AG08396 (cell line): ENCODE measurements around the gene TPPP3.
"Not testable (repeated sequence)": the region's sequence is repeated elsewhere in the genome, so short reads cannot be mapped to it uniquely, and the experiment has no call there.

Experiments
- DNase-seq: peaks from one replicate; pipeline ENCODE4 v3.0.0; 2012; ENCODE audit warnings: low spot score, mixed read lengths

Gene TPPP3

GRCh38 chr16:67389911-67390815 is 3.1 kb downstream of the TPPP3 start:
- no peak for DNase-seq

GRCh38 chr16:67388591-67388990 is 4.7 kb downstream of the TPPP3 start:
- DNase-seq = no peak

DNA sequence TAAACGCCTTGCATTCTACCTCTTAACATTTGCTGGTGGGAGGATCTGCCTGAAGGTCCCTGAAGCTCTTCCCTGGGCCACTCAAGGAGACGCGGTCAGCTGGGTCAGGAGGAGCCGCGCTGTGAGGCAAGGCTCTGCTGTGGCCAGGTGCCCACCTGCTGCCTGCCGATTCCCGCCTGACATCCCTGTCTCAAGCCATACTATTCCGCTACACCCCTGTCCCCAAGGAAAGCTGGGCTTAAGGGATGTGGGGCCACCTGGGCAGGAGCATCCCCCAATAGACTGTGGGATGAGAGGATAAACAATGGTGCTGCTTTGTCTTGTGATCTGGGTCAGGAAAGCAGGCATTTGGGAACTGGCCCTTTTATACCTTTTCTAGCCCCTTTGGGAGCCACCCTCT is 5.1 kb downstream of the TPPP3 start:
- DNase-seq = no peak

GRCh38 chr16:67387479-67388079 is 5.7 kb downstream of the TPPP3 start:
- DNase-seq = no peak

DNA sequence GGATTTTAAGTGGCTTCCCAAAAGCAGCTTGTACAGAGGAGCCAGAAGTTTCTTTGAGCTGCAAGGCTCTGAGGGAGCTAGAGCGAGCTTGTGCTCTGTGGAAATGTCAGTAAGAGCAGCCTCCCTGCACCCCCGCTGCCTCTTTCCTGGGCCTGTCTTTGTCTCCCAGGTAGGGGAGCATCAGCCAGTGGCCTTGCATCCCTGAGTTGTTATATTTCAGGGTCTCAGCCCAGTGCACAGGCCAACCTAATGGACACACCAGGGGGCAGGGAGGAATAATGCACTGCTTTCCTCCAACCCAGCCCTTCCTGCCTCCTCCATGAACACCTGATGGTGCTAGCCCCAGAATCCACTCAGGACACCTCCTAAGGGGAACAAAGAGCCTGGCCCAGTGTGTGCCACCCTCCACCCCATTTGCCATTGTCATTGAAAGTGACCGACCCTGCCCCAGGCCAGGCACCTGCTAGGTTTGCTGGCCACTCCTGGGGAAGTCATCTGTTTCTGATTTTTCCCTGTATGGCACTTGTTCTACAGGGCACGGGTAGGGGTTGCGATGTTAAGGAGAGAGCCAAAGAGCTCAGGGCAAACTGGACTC is 6.3 kb downstream of the TPPP3 start:
- DNase-seq = no peak

DNA sequence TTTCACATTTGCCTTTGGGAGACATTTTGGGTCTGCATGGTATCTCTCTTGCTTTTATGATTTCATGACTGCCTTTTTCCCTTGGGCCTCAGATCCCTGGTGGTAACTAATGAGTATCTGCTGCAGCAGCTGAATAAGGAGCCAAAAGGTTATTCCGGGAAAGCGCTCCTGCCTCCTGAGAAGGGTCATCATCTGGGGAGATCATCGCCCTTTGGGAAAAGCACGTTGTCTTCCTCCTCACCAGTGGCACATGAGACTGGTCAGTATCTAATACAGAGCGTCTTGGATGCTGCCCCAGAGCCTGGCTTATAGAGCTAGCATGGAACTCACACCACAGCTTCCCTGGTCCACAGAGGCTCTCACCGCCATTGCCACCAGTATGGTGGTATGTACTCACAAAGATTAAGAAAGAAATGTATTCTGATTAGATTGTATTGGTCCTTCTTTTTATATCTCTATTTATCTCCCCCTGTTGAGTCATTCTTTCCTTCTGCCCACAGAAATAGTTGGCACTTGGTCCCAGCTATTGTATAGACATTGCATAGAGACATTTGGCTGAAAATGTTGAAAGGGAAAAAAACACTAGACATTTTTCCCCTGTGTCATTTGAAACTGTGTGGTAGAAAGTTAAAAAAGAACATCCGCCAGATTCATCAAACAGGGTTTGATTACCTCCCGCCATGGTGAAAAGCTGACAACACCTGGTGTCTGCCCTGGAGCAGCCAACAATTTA is 8.4 kb downstream of the TPPP3 start:
- no peak for DNase-seq

GRCh38 chr16:67383284-67383683 is 10.0 kb downstream of the TPPP3 start:
- no peak for DNase-seq

GRCh38 chr16:67378642-67379041 is 14.7 kb downstream of the TPPP3 start:
- no peak for DNase-seq

DNA sequence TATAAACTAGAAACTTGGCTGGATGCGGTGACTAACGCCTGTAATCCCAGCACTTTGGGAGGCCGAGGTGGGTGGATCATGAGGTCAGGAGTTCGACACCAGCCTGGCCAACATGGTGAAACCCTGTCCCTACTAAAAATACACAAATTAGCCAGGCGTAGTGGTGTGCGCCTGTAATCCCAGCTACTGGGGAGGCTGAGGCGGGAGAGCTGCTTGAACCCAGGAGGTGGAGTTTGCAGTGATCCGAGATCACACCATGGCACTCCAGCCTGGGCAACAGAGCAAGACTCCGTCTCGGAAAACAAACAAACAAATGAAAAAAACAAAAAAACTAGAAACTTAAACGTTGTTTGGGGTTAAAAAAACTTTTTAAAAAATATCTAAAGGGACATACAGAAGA is 17.3 kb downstream of the TPPP3 start:
- DNase-seq = not testable (repeated sequence)

DNA sequence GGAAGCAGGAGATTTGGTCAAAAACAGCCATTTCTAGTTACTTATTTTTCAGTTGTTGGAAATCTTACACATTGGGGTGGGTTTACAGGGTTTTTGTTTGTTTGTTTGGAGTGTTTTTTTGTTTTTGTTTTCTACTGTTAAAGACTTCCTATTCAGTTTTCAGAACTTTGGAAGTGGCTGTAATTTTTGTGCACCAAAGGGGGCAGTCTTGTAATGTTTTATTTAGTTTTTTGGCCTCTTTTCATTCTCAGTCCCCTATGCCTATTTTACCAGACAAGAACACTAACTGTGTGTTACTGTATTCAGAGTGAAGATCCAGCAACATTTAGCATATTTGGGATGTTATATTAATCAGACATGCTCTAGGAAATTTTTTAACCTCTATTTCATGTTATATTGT is 20.6 kb downstream of the TPPP3 start:
- DNase-seq = no peak

- no peak for DNase-seq
These were observed 22.6 kb downstream of the TPPP3 start for GRCh38 chr16:67370661-67371060.

- DNase-seq = no peak
These were observed 28.6 kb downstream of the TPPP3 start for GRCh38 chr16:67364600-67365235.

- DNase-seq = no peak
These were observed 32.3 kb downstream of the TPPP3 start for GRCh38 chr16:67361038-67361437.

- not testable (repeated sequence) for DNase-seq
These were observed 33.6 kb downstream of the TPPP3 start for GRCh38 chr16:67359540-67360269.

DNA sequence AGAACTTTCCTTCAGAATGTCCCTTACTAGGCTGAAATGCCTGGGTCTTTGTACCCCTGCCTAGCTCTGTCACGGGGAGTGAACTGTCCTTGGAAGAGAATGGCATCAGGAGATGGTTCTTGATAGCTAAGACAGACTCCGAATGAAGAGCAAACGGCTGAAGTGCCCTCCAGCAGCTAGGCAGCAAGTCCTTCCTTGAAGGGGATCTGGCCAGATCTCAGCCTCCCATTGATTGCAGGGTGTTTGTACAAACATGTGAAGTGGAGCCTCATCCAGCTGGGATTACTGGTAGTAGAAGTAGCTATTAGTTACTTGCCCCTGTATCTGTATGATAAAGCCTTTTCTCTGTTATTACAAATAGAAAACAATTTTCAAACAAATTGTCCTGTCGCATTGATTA is 35.7 kb downstream of the TPPP3 start:
- DNase-seq = no peak

DNA sequence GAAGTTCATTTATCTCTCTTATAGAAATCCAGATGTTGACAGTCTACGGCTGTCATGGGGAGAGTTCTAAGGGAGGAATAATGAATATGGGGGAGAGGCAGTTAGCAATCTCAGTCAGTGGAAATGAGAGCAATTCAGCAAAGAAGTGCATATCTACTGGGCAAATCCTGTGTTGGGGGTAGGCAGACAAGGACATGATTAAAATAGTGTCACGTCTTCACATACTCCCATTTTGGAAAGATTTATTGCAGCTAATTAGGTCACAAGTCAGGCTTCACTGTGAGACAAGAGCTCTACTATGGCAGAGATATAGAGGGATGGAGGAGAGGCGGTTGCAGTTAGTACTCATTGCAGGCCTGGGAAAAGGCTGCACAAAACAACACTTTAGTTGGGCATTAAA is 36.9 kb downstream of the TPPP3 start:
- DNase-seq = no peak

GRCh38 chr16:67352463-67352862 is 40.8 kb downstream of the TPPP3 start:
- DNase-seq = not testable (repeated sequence)

DNA sequence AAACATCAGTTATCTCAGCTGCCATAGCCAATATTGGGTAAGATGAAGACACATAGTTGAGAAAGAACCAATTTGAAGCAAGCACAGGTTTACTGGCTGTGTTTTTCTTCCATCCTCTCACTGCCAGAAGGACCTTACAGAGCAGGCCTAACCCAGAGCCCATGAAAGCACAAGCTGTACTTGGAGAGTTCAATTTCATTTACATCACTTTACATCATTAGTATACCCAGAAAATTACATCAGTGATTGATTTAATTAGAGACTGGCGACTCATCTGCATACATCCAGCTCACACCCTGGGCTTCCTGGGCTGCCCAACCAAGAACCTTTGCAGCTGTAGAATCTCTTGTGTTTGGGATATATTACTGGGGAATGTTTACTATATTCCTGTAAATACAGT is 43.0 kb downstream of the TPPP3 start:
- DNase-seq = no peak

DNA sequence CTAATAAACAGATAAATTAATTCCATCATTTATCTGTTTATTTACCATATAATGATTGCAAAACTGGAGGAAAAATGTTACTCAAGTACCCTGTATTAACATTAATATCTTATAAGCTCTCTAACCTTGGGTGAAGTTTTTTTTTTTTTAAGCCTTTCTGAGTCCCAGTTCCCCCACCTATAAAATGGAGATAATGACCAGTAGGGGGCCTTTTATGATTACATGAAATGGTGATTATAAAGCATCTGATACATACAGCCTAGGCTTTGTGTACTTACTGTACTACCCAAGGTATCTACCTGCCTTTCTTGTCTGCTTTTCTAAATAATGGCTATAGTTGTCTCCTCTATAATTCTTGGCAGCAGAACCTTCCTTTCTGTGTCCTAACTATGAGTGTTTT is 44.1 kb downstream of the TPPP3 start:
- DNase-seq = peak; percentile 11

- DNase-seq = no peak
These were observed 47.0 kb downstream of the TPPP3 start for GRCh38 chr16:67346341-67346740.

- no peak for DNase-seq
These were observed 47.9 kb downstream of the TPPP3 start for GRCh38 chr16:67345401-67345800.
